Body of pancreas (tissue), 4 donors: ENCODE data around the gene AKAP6.

Source experiments
- POLR2A ChIP-seq, 3 donors: fragments of 450-650 bp; IDR thresholded peaks; one replicate each; pipeline ENCODE4 v1.6.1; 2016; ENCODE audit warnings: antibody characterized with exemption in 3 of 3, mild to moderate bottlenecking in 2 of 3
- TF ChIP-seq, protein P1 (sequence below), 7 experiments: fragments of 450-650 bp in 4 of 7; fragments of 200-600 bp in 3 of 7; sonication (generic) in 3 of 7; IDR thresholded peaks; one replicate each; pipeline ENCODE4 v1.5.1; 2016 to 2019; ENCODE audit warnings: antibody characterized with exemption in 7 of 7

DNA sequence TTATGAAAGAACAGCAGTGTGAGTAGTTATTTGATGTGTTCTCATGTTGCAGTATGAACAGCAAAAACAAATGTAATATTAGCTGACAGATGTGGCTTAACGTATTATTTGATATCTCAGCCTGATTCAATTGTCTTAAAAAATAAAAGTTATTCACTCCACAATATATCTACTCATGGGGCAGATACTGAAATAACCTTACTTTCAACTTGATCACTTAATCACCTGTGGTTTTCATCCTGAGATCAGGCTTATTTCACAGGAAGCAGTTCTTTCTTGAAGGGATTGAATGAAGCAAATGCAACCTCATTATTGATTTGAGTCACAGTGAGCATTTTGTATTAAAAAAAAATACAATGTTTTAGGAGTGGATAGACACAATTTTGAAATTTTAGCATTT lies 90.3 kb downstream of the AKAP6 start:
- no peak for TF ChIP-seq POLR2A (IDR thresholded peaks at IDR 0.05)
- TF ChIP-seq, protein P1, sequence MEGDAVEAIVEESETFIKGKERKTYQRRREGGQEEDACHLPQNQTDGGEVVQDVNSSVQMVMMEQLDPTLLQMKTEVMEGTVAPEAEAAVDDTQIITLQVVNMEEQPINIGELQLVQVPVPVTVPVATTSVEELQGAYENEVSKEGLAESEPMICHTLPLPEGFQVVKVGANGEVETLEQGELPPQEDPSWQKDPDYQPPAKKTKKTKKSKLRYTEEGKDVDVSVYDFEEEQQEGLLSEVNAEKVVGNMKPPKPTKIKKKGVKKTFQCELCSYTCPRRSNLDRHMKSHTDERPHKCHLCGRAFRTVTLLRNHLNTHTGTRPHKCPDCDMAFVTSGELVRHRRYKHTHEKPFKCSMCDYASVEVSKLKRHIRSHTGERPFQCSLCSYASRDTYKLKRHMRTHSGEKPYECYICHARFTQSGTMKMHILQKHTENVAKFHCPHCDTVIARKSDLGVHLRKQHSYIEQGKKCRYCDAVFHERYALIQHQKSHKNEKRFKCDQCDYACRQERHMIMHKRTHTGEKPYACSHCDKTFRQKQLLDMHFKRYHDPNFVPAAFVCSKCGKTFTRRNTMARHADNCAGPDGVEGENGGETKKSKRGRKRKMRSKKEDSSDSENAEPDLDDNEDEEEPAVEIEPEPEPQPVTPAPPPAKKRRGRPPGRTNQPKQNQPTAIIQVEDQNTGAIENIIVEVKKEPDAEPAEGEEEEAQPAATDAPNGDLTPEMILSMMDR (IDR thresholded peaks at IDR 0.05) = no peak
